PC-3 (cell line): ENCODE measurements around the gene RHOJ. TPM values are rescaled to one million over a fixed set of nuclear protein-coding genes. Genes with fewer than 3 reads are reported as not detected.
"Not testable (repeated sequence)": the region's sequence is repeated elsewhere in the genome, so short reads cannot be mapped to it uniquely, and the experiment has no call there.

Source experiments
- ATAC-seq: fragments of 200-7000 bp; cut with Tn5 transposase; 2 replicates; pipeline ENCODE4 v1.9.1; 2020; ENCODE audit warnings: mild to moderate bottlenecking, moderate library complexity
- BruUV-seq: library from RNA; stranded (reverse); fragments of 400-500 nt; replicated peaks from 2 replicates; lab custom pipeline; 2021; lab: Mats Ljungman, UMichigan
- CTCF ChIA-PET: fragments of 300-600 bp; sonication (Branson Sonifier 250); formaldehyde crosslinking; loops from one replicate; lab custom pipeline; 2022; ENCODE audit warnings: antibody characterized with exemption; lab: Charles Lee
- POLR2A ChIA-PET: fragments of 300-600 bp; sonication (Branson Sonifier 250); formaldehyde crosslinking; loops from one replicate; lab custom pipeline; 2022; ENCODE audit warnings: antibody characterized with exemption; ENCODE audit not compliant: unreplicated experiment; lab: Charles Lee
- DNase-seq: peaks from one replicate; pipeline ENCODE4 v3.0.0-alpha.2; 2015
- H2AFZ ChIP-seq: fragments of 300-600 bp; sonication (generic); 2 replicates; pipeline ENCODE4 v1.6.0; 2016; ENCODE audit warnings: antibody characterized with exemption, low read length
- H3F3A ChIP-seq: fragments of 300-600 bp; sonication (generic); one replicate; pipeline ENCODE4 v1.6.0; 2017; ENCODE audit warnings: antibody characterized with exemption, low read length, control low read depth, mild to moderate bottlenecking; ENCODE audit not compliant: unreplicated experiment
- H3K27ac ChIP-seq: fragments of 300-600 bp; sonication (generic); 2 replicates; pipeline ENCODE4 v1.5.1; 2016; ENCODE audit warnings: mild to moderate bottlenecking, low read length
- H3K27me3 ChIP-seq: fragments of 300-600 bp; sonication (generic); 2 replicates; pipeline ENCODE4 v1.6.1; 2016; ENCODE audit warnings: low read length, mixed read lengths
- H3K36me3 ChIP-seq: fragments of 300-600 bp; sonication (generic); 2 replicates; pipeline ENCODE4 v1.6.1; 2016; ENCODE audit warnings: low read depth, mixed run types, low read length, mixed read lengths
- H3K4me1 ChIP-seq: fragments of 300-600 bp; sonication (generic); 2 replicates; pipeline ENCODE4 v1.5.1; 2016; ENCODE audit warnings: low read length; ENCODE audit not compliant: insufficient read depth
- H3K4me2 ChIP-seq: fragments of 300-600 bp; sonication (generic); 2 replicates; pipeline ENCODE4 v1.6.0; 2016; ENCODE audit warnings: low read length
- H3K4me3 ChIP-seq: fragments of 300-600 bp; sonication (generic); 2 replicates; pipeline ENCODE4 v1.5.1; 2016; ENCODE audit warnings: mild to moderate bottlenecking, low read length, mixed read lengths
- H3K79me2 ChIP-seq: fragments of 300-600 bp; sonication (generic); 2 replicates; pipeline ENCODE4 v1.6.1; 2017; ENCODE audit warnings: low read length, mixed read lengths
- H3K9ac ChIP-seq: fragments of 300-600 bp; sonication (generic); 2 replicates; pipeline ENCODE4 v1.6.0; 2016; ENCODE audit warnings: mild to moderate bottlenecking, low read length
- H3K9me2 ChIP-seq: fragments of 300-600 bp; sonication (generic); replicated peaks from 2 replicates; pipeline ENCODE4 v1.6.1; 2016; ENCODE audit warnings: mixed run types, low read length, mixed read lengths
- H3K9me3 ChIP-seq: fragments of 300-600 bp; sonication (generic); 2 replicates; pipeline ENCODE4 v1.6.1; 2016; ENCODE audit warnings: low read length, mixed read lengths
- H4K20me1 ChIP-seq: fragments of 300-600 bp; sonication (generic); 2 replicates; pipeline ENCODE4 v1.6.1; 2016; ENCODE audit warnings: low read length, mixed read lengths
- CTCF ChIP-seq: fragments of 300-600 bp; sonication (generic); conservative IDR thresholded peaks from 2 replicates; pipeline ENCODE4 v1.5.1; 2017; ENCODE audit warnings: antibody characterized with exemption, low read depth, mild to moderate bottlenecking, low read length
- EZH2 ChIP-seq: fragments of 300-600 bp; sonication (generic); IDR thresholded peaks from one replicate; pipeline ENCODE4 v1.6.1; 2017; ENCODE audit warnings: antibody characterized with exemption, mild to moderate bottlenecking, low read length; ENCODE audit not compliant: unreplicated experiment
- EZH2phosphoT487 ChIP-seq: fragments of 300-600 bp; sonication (generic); IDR thresholded peaks from 2 replicates; pipeline ENCODE4 v1.6.1; 2018; ENCODE audit warnings: mild to moderate bottlenecking, antibody characterized with exemption, low read length, borderline replicate concordance
- intact Hi-C: fragments of 100-400 bp; cut with micrococcal nuclease; formaldehyde crosslinking; loops from 2 replicates; pipeline ENCODE4 v1.9.0; 2023
- total RNA-seq: library from RNA; depleted of rRNA; stranded (reverse); fragments of >200 nt; gene quantifications from 2 replicates; pipeline ENCODE4 v1.2.3, GENCODE V29; 2014

The RHOJ gene
- total RNA-seq, 1 experiment from 2014 or later: not detected

- TF ChIP-seq CTCF (no peak), EZH2 (no peak), EZH2phosphoT487 (no peak)
- no peak for ATAC-seq
- H3K27me3 ChIP-seq: peaks cover 68% of the 10 kb centered on the region
- no peaks in the 10 kb centered on the region for H3F3A ChIP-seq
- no peaks in the 10 kb centered on the region for H3K9me2 ChIP-seq
- intact Hi-C loops: no loop called here
- no peaks in the 10 kb centered on the region for H3K4me1 ChIP-seq
- no TSS peak for BruUV-seq
- no peak overlapping the region for H3K4me2 ChIP-seq
- no peak for DNase-seq
- H3K9ac ChIP-seq: no peak overlapping the region
- H3K27ac ChIP-seq: no peak overlapping the region
- no peak overlapping the region for H3K4me3 ChIP-seq
- no peaks in the 10 kb centered on the region for H3K36me3 ChIP-seq
- H4K20me1 ChIP-seq: no peaks in the 10 kb centered on the region
- ChIA-PET CTCF (interaction anchor here (0.7 kb wide), 1 partner anchor 468 kb away, joined by 4 read pairs; no protein-coding TSS in a partner anchor), POLR2A (no interaction called here)
- no peak overlapping the region for H2AFZ ChIP-seq
- H3K79me2 ChIP-seq: no peaks in the 10 kb centered on the region
- H3K9me3 ChIP-seq: no peaks in the 10 kb centered on the region
These were observed 97.8 kb downstream of the RHOJ start for GRCh38 chr14:63301891-63302534.

GRCh38 chr14:63304429-63304828, 100.2 kb downstream of the RHOJ start:
- H3F3A ChIP-seq, H3K9me3 ChIP-seq, DNase-seq, H3K27ac ChIP-seq, intact Hi-C loops, CTCF ChIA-PET, H3K36me3 ChIP-seq, H3K4me1 ChIP-seq, H3K9ac ChIP-seq, H2AFZ ChIP-seq, H4K20me1 ChIP-seq, BruUV-seq, POLR2A ChIA-PET, H3K79me2 ChIP-seq, ATAC-seq, H3K4me3 ChIP-seq, H3K4me2 ChIP-seq, H3K9me2 ChIP-seq: not testable (repeated sequence)
- peaks cover 52% of the 10 kb centered on the region for H3K27me3 ChIP-seq

DNA sequence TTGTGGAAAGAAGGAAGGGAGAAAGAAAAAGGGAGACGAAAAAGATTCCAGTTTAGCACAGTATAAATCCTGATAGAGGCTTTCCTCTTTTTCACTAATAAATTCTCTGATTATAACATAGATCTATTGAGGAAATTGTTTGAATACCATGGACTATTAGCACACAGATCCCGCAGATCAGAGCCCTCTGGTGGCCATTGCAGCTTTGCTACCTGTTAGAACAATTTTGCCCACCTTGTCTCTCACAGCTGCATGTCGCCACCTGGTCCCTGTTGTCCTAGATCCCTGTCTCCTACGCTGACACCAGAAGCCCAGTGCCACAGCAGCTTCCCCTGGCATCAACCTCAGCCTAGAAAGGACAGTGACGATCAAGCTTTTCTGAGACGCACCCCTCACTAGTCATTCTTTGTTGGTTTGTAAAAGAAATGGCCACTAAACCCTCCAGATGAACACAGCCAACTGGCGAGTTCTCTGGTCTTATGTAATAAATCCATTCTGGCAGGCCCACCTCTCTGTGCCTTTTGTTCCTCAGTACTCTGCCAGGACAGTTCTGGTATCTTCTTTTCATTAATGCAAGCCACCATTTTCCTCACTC, 104.6 kb downstream of the RHOJ start:
- no peak overlapping the region for H3K9ac ChIP-seq
- H3K36me3 ChIP-seq: no peaks in the 10 kb centered on the region
- H4K20me1 ChIP-seq: no peaks in the 10 kb centered on the region
- H2AFZ ChIP-seq: no peak overlapping the region
- no peaks in the 10 kb centered on the region for H3K9me2 ChIP-seq
- H3F3A ChIP-seq: no peaks in the 10 kb centered on the region
- TF ChIP-seq CTCF (peak; percentile 82), EZH2 (no peak)
- H3K4me2 ChIP-seq: no peak overlapping the region
- H3K27me3 ChIP-seq: peaks cover 59% of the 10 kb centered on the region
- no TSS peak for BruUV-seq
- peak; percentile 93 for ATAC-seq
- H3K4me3 ChIP-seq: no peak overlapping the region
- POLR2A ChIA-PET: no interaction called here
- no peak overlapping the region for H3K27ac ChIP-seq
- intact Hi-C loops: loop anchor here (1.0 kb wide), 1 partner anchor 1146 kb away; no protein-coding TSS in a partner anchor
- no peaks in the 10 kb centered on the region for H3K4me1 ChIP-seq
- no peaks in the 10 kb centered on the region for H3K9me3 ChIP-seq
- CTCF ChIA-PET: interaction anchor here (1.0 kb wide), 1 partner anchor 96 kb away, joined by 3 read pairs; no protein-coding TSS in a partner anchor
- H3K79me2 ChIP-seq: no peaks in the 10 kb centered on the region
- peak; percentile 55 for DNase-seq
